HG03039 (cell line): ENCODE results near the gene TMEM190.
"Not testable (repeated sequence)": the region's sequence is repeated elsewhere in the genome, so short reads cannot be mapped to it uniquely, and the experiment has no call there.

Experiments used
- ATAC-seq: cut with Tn5 transposase; IDR thresholded peaks from one replicate; pipeline ENCODE4 v1.9.1; 2021; ENCODE audit warnings: mild to moderate bottlenecking, moderate library complexity; ENCODE audit not compliant: unreplicated experiment

TMEM190 gene

GRCh38 chr19:55389386-55390317 is 13.0 kb downstream of the TMEM190 start:
- no peak for ATAC-seq

GRCh38 chr19:55390461-55390880 is 13.8 kb downstream of the TMEM190 start:
- no peak for ATAC-seq

GRCh38 chr19:55391191-55391670 is 14.6 kb downstream of the TMEM190 start:
- no peak for ATAC-seq

- no peak for ATAC-seq
These were observed 15.3 kb downstream of the TMEM190 start for GRCh38 chr19:55391702-55392615.

GRCh38 chr19:55392820-55393761 is 16.5 kb downstream of the TMEM190 start:
- ATAC-seq, result no peak

- no peak for ATAC-seq
These were observed 21.7 kb downstream of the TMEM190 start for GRCh38 chr19:55398200-55398925.

GRCh38 chr19:55400281-55401087 is 23.9 kb downstream of the TMEM190 start:
- ATAC-seq, result no peak

GRCh38 chr19:55401390-55401789 is 24.8 kb downstream of the TMEM190 start:
- ATAC-seq, result not testable (repeated sequence)

- no peak for ATAC-seq
These were observed 25.9 kb downstream of the TMEM190 start for GRCh38 chr19:55402509-55402908.

- no peak for ATAC-seq
These were observed 29.0 kb downstream of the TMEM190 start for GRCh38 chr19:55405638-55406037.

GRCh38 chr19:55406091-55406825 is 29.6 kb downstream of the TMEM190 start:
- no peak for ATAC-seq

GRCh38 chr19:55406826-55407549 is 30.4 kb downstream of the TMEM190 start:
- no peak for ATAC-seq

GRCh38 chr19:55407550-55407799 is 30.8 kb downstream of the TMEM190 start, which contains the start of gene UBE2S:
UBE2S (minus strand) TSS chr19:55407788; CDS start chr19:55407589, 199 bp downstream.
- ATAC-seq, result not testable (repeated sequence)

GRCh38 chr19:55407800-55408532 is 31.3 kb downstream of the TMEM190 start:
- peak; percentile 74 for ATAC-seq

GRCh38 chr19:55408533-55408872 is 31.9 kb downstream of the TMEM190 start:
- ATAC-seq, result no peak

- ATAC-seq, result not testable (repeated sequence)
These were observed 32.6 kb downstream of the TMEM190 start for GRCh38 chr19:55409179-55409578.

GRCh38 chr19:55410168-55410567 is 33.5 kb downstream of the TMEM190 start:
- no peak for ATAC-seq
